ENCODE measurements around the gene RAB23.
"Not testable (repeated sequence)": the region's sequence is repeated elsewhere in the genome, so short reads cannot be mapped to it uniquely, and the experiment has no call there.

The RAB23 gene

GRCh38 chr6:57221936-57222742 is at the start of gene RAB23:
Gene RAB23, minus strand, starts transcription at chr6:57222307. Its CDS starts 11,927 bp downstream, at chr6:57210380.
- DNase-seq, result peak; percentile 74

GRCh38 chr6:57268294-57268640 is 46.2 kb upstream of the RAB23 start:
- DNase-seq, result no peak

GRCh38 chr6:57267586-57268293 is 45.6 kb upstream of the RAB23 start:
- DNase-seq, result peak; percentile 98

- no peak for DNase-seq
Measured at GRCh38 chr6:57265755-57266221, 43.7 kb upstream of the RAB23 start.

GRCh38 chr6:57263739-57264138 is 41.6 kb upstream of the RAB23 start:
- no peak for DNase-seq

- no peak for DNase-seq
Measured at GRCh38 chr6:57262901-57263694, 41.0 kb upstream of the RAB23 start.

- DNase-seq, result no peak
Measured at GRCh38 chr6:57262488-57262887, 40.4 kb upstream of the RAB23 start.

GRCh38 chr6:57261926-57262325 is 39.8 kb upstream of the RAB23 start:
- no peak for DNase-seq

GRCh38 chr6:57259064-57259463 is 37.0 kb upstream of the RAB23 start:
- no peak for DNase-seq

- DNase-seq, result no peak
Measured at GRCh38 chr6:57257911-57258541, 35.9 kb upstream of the RAB23 start.

- no peak for DNase-seq
Measured at GRCh38 chr6:57256541-57256940, 34.4 kb upstream of the RAB23 start.

- no peak for DNase-seq
Measured at GRCh38 chr6:57255451-57256169, 33.5 kb upstream of the RAB23 start.

GRCh38 chr6:57254055-57254717 is 32.1 kb upstream of the RAB23 start:
- peak; percentile 69 for DNase-seq

GRCh38 chr6:57252975-57253374 is 30.9 kb upstream of the RAB23 start:
- peak; percentile 4 for DNase-seq

GRCh38 chr6:57252137-57252536 is 30.0 kb upstream of the RAB23 start:
- no peak for DNase-seq

- DNase-seq, result no peak
Measured at GRCh38 chr6:57250348-57250747, 28.2 kb upstream of the RAB23 start.

- no peak for DNase-seq
Measured at GRCh38 chr6:57248311-57248895, 26.3 kb upstream of the RAB23 start.

- no peak for DNase-seq
Measured at GRCh38 chr6:57247603-57248002, 25.5 kb upstream of the RAB23 start.

- no peak for DNase-seq
Measured at GRCh38 chr6:57246307-57246706, 24.2 kb upstream of the RAB23 start.

GRCh38 chr6:57243954-57244353 is 21.8 kb upstream of the RAB23 start:
- DNase-seq, result no peak

GRCh38 chr6:57243526-57243925 is 21.4 kb upstream of the RAB23 start:
- not testable (repeated sequence) for DNase-seq

Data from kidney glomerular epithelial cell (primary cell).